ENCODE measurements around the gene CYP2R1. TPM values are rescaled to one million over a fixed set of nuclear protein-coding genes. Genes with fewer than 3 reads are reported as not detected.

CYP2R1 gene
- polyA plus RNA-seq, 1 donor from 2014 or later: 67.0 TPM

GRCh38 chr11:14855890-14856289 lies 36.1 kb downstream of the CYP2R1 start:
- H4K20me1 ChIP-seq (ENCODE audit: insufficient read depth): no peaks in the 10 kb centered on the region
- H3K27me3 ChIP-seq (ENCODE audit: insufficient read depth, low read depth, low read length): no peaks in the 10 kb centered on the region
- H3F3A ChIP-seq (ENCODE audit: insufficient read depth, low read length, poor library complexity, severe bottlenecking): no peaks in the 10 kb centered on the region
- no peaks in the 10 kb centered on the region for H3K9me2 ChIP-seq (ENCODE audit: insufficient read depth, low read length)
- no peaks in the 10 kb centered on the region for H3K9me3 ChIP-seq (ENCODE audit: low read length)
- no peak overlapping the region for H3K9ac ChIP-seq (ENCODE audit: low read length)
- H3K4me2 ChIP-seq (ENCODE audit: low read length): no peak overlapping the region
- no peak overlapping the region for H3K27ac ChIP-seq (ENCODE audit: low read length)
- H3K36me3 ChIP-seq (ENCODE audit: insufficient read depth, low read length): no peaks in the 10 kb centered on the region
- no peaks in the 10 kb centered on the region for H3K79me2 ChIP-seq (replicated peaks; ENCODE audit: insufficient read depth, low read length)
- no peak overlapping the region for H3K4me3 ChIP-seq (ENCODE audit: low read length)
- H2AFZ ChIP-seq (ENCODE audit: low read depth, low read length): no peak overlapping the region
- TF ChIP-seq EZH2 (IDR thresholded peaks at IDR 0.05; ENCODE audit: borderline replicate concordance, insufficient read depth, low read length, poor library complexity, severe bottlenecking) (no peak), POLR2AphosphoS5 (IDR thresholded peaks at IDR 0.05) (no peak), TAF1 (IDR thresholded peaks at IDR 0.05; ENCODE audit: low read depth) (no peak), EP300 (conservative IDR thresholded peaks at IDR 0.05; ENCODE audit: poor library complexity, severe bottlenecking) (no peak), MXI1 (conservative IDR thresholded peaks at IDR 0.05; ENCODE audit: poor library complexity, severe bottlenecking) (no peak), RAD21 (conservative IDR thresholded peaks at IDR 0.05) (no peak), SMC3 (conservative IDR thresholded peaks at IDR 0.05; ENCODE audit: poor library complexity) (no peak), CTCF (IDR thresholded peaks at IDR 0.05; ENCODE audit: poor library complexity, severe bottlenecking) (no peak)
- TF ChIP-seq, protein P1, sequence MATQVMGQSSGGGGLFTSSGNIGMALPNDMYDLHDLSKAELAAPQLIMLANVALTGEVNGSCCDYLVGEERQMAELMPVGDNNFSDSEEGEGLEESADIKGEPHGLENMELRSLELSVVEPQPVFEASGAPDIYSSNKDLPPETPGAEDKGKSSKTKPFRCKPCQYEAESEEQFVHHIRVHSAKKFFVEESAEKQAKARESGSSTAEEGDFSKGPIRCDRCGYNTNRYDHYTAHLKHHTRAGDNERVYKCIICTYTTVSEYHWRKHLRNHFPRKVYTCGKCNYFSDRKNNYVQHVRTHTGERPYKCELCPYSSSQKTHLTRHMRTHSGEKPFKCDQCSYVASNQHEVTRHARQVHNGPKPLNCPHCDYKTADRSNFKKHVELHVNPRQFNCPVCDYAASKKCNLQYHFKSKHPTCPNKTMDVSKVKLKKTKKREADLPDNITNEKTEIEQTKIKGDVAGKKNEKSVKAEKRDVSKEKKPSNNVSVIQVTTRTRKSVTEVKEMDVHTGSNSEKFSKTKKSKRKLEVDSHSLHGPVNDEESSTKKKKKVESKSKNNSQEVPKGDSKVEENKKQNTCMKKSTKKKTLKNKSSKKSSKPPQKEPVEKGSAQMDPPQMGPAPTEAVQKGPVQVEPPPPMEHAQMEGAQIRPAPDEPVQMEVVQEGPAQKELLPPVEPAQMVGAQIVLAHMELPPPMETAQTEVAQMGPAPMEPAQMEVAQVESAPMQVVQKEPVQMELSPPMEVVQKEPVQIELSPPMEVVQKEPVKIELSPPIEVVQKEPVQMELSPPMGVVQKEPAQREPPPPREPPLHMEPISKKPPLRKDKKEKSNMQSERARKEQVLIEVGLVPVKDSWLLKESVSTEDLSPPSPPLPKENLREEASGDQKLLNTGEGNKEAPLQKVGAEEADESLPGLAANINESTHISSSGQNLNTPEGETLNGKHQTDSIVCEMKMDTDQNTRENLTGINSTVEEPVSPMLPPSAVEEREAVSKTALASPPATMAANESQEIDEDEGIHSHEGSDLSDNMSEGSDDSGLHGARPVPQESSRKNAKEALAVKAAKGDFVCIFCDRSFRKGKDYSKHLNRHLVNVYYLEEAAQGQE (IDR thresholded peaks at IDR 0.05; ENCODE audit: borderline replicate concordance): no peak

GRCh38 chr11:14854057-14854456 lies 38.0 kb downstream of the CYP2R1 start:
- Histone ChIP-seq H3F3A (ENCODE audit: insufficient read depth, low read length, poor library complexity, severe bottlenecking) (no peaks in the 10 kb centered on the region), H3K9me3 (ENCODE audit: low read length) (no peaks in the 10 kb centered on the region), H3K36me3 (ENCODE audit: insufficient read depth, low read length) (no peaks in the 10 kb centered on the region), H3K79me2 (replicated peaks; ENCODE audit: insufficient read depth, low read length) (no peaks in the 10 kb centered on the region), H3K27me3 (ENCODE audit: insufficient read depth, low read depth, low read length) (no peaks in the 10 kb centered on the region), H3K9ac (ENCODE audit: low read length) (no peak overlapping the region), H4K20me1 (ENCODE audit: insufficient read depth) (no peaks in the 10 kb centered on the region), H3K4me2 (ENCODE audit: low read length) (no peak overlapping the region), H3K9me2 (ENCODE audit: insufficient read depth, low read length) (no peaks in the 10 kb centered on the region), H3K27ac (ENCODE audit: low read length) (no peak overlapping the region), H3K4me3 (ENCODE audit: low read length) (no peak overlapping the region), H2AFZ (ENCODE audit: low read depth, low read length) (no peak overlapping the region)
- TF ChIP-seq SMC3 (conservative IDR thresholded peaks at IDR 0.05; ENCODE audit: poor library complexity) (no peak), TAF1 (IDR thresholded peaks at IDR 0.05; ENCODE audit: low read depth) (no peak), RAD21 (conservative IDR thresholded peaks at IDR 0.05) (no peak)
- TF ChIP-seq, protein P1 (IDR thresholded peaks at IDR 0.05; ENCODE audit: borderline replicate concordance): no peak
